ENCODE measurements around the gene SP100.
A peak's percentile ranks its signal among the peaks of the same experiment; 100 is the strongest.
"Not testable (repeated sequence)": the region's sequence is repeated elsewhere in the genome, so short reads cannot be mapped to it uniquely, and the experiment has no call there.

Gene SP100

DNA sequence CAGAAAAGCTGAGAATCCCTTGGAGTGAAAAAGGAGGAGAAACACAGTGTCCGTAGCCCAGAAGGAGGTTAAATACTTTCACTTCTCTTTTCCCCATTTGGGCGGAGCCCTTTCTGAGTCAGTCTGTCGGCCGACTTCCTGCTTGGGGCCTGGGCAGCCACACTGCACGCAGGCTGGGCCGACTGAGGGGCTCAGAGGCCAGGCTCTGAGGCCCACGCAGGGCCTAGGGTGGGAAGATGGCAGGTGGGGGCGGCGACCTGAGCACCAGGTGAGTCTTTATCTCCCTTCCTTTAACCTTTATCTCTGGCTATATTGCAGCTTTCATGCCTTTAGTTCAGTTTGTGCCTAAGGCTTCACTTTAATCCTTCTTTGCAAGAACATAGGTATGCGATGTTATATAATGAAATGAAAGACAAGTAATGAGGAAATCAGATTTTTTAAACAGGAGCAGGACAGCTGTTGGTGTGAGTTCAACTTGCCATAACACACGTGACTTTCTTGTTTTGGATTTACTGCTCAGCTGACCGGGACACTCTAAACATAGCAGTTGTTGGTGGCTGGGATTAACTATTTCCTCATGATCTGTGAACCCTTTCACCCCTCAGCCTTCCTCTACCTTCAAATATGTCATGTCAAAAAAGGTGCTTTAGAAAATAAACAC, at the start of gene SP100:
TSS of gene SP100 (plus strand) at position 141 of the 661 bp plus-strand sequence. CDS start at position 237, 96 bp downstream.
- DNase-seq, result peak; percentile 76

- no peak for DNase-seq
Measured at GRCh38 chr2:230382108-230382507, 33.9 kb upstream of the SP100 start.

GRCh38 chr2:230383453-230383852, 32.5 kb upstream of the SP100 start:
- DNase-seq, result no peak

DNA sequence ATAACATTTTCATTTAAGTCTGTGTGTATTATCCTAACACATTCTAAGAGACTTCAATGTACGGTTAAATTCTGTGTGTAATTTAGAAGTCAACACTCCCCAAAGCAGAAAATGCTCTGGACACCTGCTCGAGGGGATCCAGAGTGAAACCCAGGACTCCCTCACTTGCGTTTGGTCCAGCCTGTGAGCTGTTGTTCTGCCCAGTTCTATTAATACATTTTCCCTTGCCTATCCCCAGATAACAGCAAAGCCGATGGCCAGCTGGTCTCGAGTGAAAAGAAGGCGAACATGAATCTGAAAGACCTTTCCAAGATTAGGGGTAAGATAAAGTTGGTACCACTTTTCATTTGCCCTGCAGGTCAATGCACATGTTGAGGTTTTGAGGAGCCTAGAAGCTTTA, 31.0 kb upstream of the SP100 start:
- no peak for DNase-seq

DNA sequence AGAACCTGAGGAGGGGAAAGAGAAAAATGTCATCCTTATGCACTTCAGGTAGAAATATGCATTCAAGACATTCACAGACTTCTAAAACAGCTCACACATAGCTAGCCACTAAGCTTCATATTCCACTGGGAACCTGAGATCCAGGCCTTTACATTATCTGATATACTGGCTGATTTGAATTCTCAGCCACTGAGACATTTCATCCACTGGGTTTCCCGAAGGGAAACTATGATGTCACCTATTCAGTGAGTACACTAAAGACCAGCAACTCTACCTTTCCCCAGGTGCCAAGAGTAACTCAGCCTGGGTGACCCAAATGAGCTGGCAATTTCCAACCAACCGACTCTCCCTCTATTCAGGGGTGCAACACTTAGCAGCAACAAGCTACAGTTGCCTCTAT, 21.7 kb upstream of the SP100 start:
- DNase-seq, result no peak

- not testable (repeated sequence) for DNase-seq
Measured at GRCh38 chr2:230398698-230399097, 17.3 kb upstream of the SP100 start.

GRCh38 chr2:230400041-230400440, 16.0 kb upstream of the SP100 start:
- no peak for DNase-seq

DNA sequence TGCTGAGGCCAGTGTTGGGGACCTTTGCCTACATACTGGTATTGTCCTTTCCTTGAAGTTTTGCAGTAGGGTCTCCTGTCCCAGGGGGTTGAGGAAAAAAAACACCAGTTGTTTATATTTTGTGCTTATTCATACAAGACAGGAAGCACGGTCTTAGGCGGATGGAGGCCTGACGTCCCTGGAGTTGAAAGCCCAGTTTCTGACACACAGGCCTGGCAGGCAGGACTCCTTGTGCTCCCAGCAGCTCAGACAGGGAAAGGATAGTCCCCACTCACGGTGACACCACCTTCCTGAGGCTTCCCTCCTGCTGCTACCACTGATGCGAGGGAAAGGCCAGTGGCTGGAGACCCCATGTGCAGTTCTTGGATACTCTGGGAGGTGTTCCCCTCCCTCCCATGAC, 15.5 kb upstream of the SP100 start:
- DNase-seq, result no peak

DNA sequence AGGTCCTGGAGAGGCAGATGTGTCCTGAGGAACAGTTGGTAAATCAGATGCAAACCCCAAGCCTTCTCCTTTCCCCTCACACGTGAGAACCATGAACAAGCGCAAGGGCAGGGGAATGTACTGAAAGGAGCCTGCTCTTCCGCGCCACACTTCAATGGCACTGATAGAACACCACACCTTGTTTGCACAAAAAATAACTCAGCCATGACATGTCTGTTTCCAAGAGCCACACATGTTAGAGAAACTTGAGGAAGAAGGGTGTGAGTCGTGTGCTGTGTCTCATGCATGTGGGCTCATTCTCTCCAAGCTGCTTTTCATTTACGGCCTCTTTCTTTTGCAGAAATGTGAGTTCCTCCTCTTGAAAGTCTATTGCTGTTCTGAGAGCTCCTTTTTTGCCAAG, 15.0 kb upstream of the SP100 start:
- DNase-seq, result not testable (repeated sequence)

DNA sequence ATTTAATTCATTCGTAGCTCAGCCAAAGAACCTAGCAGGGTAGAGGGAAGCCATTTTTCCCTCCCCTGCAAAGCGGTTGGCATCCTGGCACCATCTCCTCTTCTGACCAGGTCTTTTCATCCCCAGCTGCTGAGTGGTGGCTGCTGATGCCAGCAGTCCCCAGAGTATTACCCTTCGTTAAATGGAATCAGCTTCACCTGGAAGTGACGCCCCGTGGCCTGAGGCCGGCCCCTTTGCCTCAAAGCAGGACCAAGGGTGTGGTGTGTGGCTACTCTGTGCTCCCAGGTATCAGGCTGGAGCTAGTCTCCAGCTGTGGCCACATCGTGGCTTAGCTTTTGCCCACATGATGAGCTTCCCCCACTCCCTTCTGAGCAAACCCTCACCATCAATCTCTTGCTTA, 12.3 kb upstream of the SP100 start:
- DNase-seq, result no peak

DNA sequence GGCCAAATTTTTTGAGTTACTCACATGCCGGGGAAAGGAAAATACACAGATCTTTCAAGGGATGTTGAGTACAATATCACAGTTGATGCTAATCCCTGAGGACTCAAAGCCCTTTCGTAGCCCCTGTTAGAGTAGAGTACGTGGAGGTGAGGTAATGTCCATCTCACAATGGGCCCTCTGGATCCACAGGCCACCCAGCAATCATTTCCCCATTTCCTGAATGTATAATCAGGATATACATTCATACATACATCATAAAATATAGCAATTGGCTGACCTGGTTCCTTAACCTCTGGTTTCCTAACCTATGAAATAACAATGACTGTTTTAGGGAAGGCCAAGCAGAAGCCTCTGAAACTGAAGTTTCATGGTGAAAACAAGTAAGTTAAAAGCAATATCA, 10.2 kb upstream of the SP100 start:
- no peak for DNase-seq

- DNase-seq, result no peak
Measured at GRCh38 chr2:230408244-230408842, 7.7 kb upstream of the SP100 start.

DNA sequence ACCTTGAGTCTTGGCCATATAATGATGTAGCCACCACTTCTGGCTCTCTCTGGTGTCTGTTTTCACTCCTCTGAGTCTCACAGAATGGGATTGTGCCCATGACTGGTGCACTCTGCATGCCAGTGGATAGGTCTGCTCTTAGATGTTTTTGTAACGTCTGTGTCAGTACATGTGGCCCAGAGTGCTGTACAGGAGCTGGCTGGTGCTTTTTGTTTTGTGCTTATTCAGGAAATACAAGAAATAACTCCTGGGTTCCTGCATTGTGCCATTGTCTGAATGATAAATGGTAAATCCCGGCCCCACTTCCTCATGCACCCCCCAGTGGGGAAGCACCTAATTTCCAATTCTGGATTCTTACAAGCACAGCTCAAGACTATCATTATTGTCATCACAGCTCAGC, 6.7 kb upstream of the SP100 start:
- not testable (repeated sequence) for DNase-seq

DNA sequence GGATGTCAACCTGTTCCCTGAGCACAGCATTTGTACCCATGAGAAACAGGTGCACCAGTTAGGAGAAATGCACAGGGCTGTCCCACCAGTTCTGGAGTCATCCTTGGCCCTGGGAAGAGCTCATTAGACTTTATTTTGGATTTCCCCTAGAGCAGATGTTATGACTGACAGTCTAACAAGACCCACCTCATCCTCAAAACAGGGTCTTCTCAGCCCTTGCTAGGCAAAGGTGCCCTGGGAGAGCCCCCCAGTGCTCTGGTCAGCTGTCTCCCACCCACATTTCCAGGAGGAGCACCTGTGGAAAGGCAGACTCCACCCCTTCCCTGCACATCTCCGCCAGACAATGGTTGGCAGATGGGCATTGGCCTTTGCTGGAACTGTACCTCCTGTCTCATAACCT, 5.7 kb upstream of the SP100 start:
- no peak for DNase-seq

DNA sequence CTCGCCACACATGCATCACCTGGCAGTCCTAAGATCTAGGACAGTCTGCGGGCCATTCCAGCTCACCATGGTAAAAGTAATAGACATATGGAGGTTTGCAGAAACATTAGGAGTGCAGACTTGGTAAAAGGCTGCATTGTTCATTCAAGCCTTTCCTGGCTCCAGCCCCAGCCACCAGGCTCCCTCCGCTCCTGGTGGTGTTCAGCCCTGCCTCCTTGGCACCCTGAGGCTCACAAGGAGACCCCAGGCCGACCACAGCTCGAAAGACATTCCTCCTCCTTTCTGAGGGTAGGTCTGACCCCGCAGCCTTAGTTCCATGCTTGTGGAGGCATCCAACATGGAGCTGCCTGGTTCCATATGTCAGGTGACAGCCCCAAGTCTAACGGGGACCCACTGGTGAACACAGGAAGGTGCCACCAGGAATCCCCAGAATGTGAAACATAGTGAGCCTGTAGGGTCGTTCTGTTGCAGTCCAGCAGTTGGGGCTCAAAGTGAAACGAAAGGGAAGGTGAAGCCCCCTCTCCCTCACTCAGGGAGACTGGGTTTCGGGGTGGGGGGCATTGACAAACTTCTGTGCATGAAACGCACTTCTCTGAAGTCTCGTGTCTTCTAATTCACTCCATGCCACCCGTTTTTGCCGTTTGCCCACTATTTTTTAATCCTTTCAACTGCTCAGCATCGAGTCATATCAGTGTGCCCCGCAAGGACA, 5.0 kb upstream of the SP100 start:
- DNase-seq, result no peak

GRCh38 chr2:230411570-230412370, 4.2 kb upstream of the SP100 start:
- no peak for DNase-seq

DNA sequence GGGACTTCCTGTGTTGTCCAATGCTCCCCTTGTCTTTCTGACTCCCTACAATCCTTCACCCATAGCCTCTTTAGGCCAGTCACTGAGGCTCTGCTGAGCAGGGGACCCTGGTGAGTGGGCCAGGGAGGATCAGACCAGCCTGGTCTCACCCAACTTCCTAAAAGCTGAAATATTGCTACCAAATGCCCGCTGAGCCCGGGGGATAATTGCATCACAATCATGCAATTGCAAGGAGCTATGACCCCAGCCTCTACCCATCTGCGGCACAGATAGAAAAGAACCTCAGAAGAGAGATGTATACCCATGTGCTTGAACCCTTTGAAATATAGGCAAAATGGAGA, 3.7 kb upstream of the SP100 start:
- no peak for DNase-seq

- no peak for DNase-seq
Measured at GRCh38 chr2:230412846-230413245, 3.2 kb upstream of the SP100 start.

- DNase-seq, result no peak
Measured at GRCh38 chr2:230413479-230413878, 2.5 kb upstream of the SP100 start.

GRCh38 chr2:230414302-230414701, 1.7 kb upstream of the SP100 start:
- no peak for DNase-seq

DNA sequence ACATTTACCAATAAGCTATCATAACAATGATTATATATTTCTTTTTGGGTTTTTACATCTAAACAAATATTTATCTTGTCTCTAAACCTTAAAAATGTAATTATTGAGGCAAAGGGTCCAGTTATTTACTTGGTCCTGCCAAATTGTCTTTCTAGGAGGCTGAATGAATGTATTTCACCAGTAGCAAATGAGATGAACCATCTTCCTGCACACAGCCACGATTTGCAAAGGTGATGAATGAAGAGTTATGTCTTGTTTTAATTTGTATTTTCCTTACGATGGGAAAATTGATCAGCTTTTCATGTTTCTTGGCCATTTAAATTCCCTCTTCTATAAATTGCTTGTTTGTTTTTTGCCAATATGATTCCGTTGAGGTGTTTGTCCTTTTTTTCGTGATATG, 1.4 kb downstream of the SP100 start:
- DNase-seq, result no peak

DNA sequence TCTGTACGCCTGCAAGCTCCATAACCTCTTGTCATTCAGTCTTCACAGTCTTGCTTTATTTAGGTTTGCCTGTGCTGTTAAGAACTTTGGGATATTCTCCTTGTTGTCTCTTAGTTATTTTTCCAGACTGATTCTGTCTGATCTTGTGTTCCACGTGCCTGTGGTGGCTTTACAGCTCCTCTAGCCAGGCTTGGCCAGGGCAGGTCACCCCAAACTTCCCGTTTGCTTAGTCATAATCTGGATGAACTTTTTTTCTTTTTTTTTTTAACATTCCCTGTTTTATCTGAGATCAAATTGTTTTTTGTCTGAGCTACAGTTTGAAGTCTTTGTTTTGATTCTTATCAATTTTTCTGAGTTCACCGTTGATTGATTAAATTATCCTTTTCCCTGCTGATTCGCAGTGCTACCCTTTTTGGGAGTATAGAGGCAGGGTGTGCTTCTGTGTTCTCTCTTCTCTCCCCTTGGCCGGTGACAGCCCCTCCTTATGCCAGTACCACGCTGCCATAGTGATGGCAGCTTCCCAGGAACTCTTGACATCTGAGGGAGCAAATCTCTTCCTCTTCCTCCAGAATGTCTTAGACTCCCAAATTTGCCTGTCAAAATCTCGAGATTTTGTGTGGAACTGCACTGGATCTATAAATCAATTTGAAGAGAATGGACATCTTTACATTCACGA, 2.5 kb downstream of the SP100 start:
- DNase-seq, result peak; percentile 9

DNA sequence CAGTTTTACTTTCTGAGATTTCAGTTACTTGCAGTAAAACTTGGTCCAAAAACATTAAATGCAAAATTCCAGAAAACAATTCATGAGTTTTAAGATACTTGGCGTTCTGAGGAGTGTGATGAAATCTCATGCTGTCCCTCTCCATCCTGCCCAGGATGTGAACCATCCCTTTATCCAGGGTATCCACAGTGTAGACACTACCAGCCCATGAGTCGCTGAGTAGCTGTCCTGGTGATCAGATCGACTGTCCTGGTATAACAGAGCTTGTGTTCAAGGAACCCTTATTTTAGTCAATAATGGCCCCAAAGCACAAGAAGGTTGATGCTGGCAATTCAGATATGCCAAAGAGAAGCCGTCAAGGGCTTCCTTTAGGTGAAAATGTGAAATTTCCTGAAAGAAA, 3.2 kb downstream of the SP100 start:
- DNase-seq, result no peak
